Gastroesophageal sphincter (tissue), 4 donors: Measurements from ENCODE around the gene CCDC57. TPM values are rescaled to one million over a fixed set of nuclear protein-coding genes. Genes with fewer than 3 reads are reported as not detected.

Experiments used
- ATAC-seq: fragments of 150-250 bp; one replicate; pipeline ENCODE4 v1.9.1; 2016; ENCODE audit warnings: mild to moderate bottlenecking, moderate library complexity
- H3K27ac ChIP-seq, 4 donors: fragments of 200-600 bp; sonication (generic) in 3 of 4; 1 replicate in 3 of 4; 2 replicates in 1 of 4; pipeline ENCODE4 v1.5.1; 2016 to 2019
- H3K27me3 ChIP-seq: fragments of 200-600 bp; sonication (generic); one replicate; pipeline ENCODE4 v1.5.1; 2019
- H3K36me3 ChIP-seq, 2 donors: fragments of 200-600 bp; sonication (generic); one replicate each; pipeline ENCODE4 v1.5.1; 2019; ENCODE audit warnings: control low read depth in 1 of 2
- H3K4me1 ChIP-seq, 3 donors: fragments of 200-600 bp; sonication (generic); 1 replicate in 2 of 3; 2 replicates in 1 of 3; pipeline ENCODE4 v1.5.1; 2016 to 2019; ENCODE audit warnings: control low read depth in 2 of 3
- H3K4me3 ChIP-seq, 2 donors: fragments of 200-600 bp; sonication (generic); one replicate each; pipeline ENCODE4 v1.5.1; 2019; ENCODE audit warnings: mild to moderate bottlenecking in 1 of 2, moderate library complexity in 1 of 2
- H3K9me3 ChIP-seq, 3 donors: fragments of 200-600 bp; sonication (generic); one replicate each; pipeline ENCODE4 v1.5.1; 2017 to 2019; ENCODE audit warnings: control low read depth in 2 of 3
- CTCF ChIP-seq, 4 experiments: fragments of 200-600 bp in 2 of 4; fragments of 450-650 bp in 2 of 4; sonication (generic) in 1 of 4; IDR thresholded peaks; one replicate each; pipeline ENCODE4 v1.5.1; 2017 to 2019; ENCODE audit warnings: antibody characterized with exemption in 4 of 4, mild to moderate bottlenecking in 2 of 4, moderate library complexity in 2 of 4
- EP300 ChIP-seq: sonication (generic); formaldehyde crosslinking; IDR thresholded peaks from one replicate; pipeline ENCODE4 v1.6.1; 2017; ENCODE audit warnings: antibody characterized with exemption, mild to moderate bottlenecking
- POLR2A ChIP-seq, 2 donors: fragments of 450-650 bp; IDR thresholded peaks; one replicate each; pipeline ENCODE4 v1.6.1; 2017; ENCODE audit warnings: antibody characterized with exemption in 2 of 2, mild to moderate bottlenecking in 2 of 2, moderate library complexity in 1 of 2
- POLR2AphosphoS5 ChIP-seq: sonication (generic); formaldehyde crosslinking; IDR thresholded peaks from one replicate; pipeline ENCODE4 v1.6.1; 2017; ENCODE audit warnings: antibody characterized with exemption
- WGBS, 2 donors: methylation state at CpG; one replicate each; pipeline ENCODE4 v1.1.5; 2018; ENCODE audit warnings: low coverage in 1 of 2; 5-methylcytosine and 5-hydroxymethylcytosine counted together
- total RNA-seq, 4 donors: library from RNA; depleted of rRNA; stranded (reverse); fragments of >200 nt; gene quantifications; one replicate each; pipeline ENCODE4 v1.1.0, GENCODE V29; 2016

CCDC57 gene
- total RNA-seq, 4 donors from 2014 or later, result 6.5 to 28.2 (median 16.2) TPM

DNA sequence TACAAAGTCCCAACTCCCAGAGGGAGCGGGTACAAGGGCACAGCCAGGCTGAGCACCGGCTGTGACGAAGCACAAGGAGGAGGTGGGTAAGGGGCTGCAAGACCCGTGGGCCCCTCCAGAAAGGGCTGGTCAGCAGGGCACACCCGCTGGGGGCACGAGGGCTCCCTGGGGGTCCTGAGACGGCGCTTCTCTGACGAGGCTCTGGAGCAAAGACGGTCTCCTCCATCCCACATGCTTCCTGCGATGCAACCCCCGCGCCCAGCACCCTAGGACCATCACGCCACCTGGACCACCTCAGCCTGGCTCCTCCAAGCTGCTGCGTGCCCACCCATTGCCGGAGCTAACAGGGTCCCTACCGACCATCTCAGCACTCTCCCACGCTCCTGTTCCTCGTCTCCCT lies 8.7 kb downstream of the CCDC57 start:
- no peak overlapping the region for H3K27ac ChIP-seq
- ATAC-seq, result no peak
- H3K4me1 ChIP-seq, result peaks cover 0 to 20% (median 4%) of the 10 kb centered on the region in 3 donors
- no peaks in the 10 kb centered on the region for H3K27me3 ChIP-seq
- peaks cover 0 to 32% of the 10 kb centered on the region in 2 donors for H3K36me3 ChIP-seq
- H3K4me3 ChIP-seq, result no peak overlapping the region
- TF ChIP-seq POLR2A (IDR thresholded peaks at IDR 0.05) (no peak), CTCF (IDR thresholded peaks at IDR 0.05) (no peak), EP300 (no peak), POLR2AphosphoS5 (no peak)
- WGBS, 2 donors, result 100% methylated on average over 3 of the region's 19 CpGs
- H3K9me3 ChIP-seq, result no peaks in the 10 kb centered on the region

DNA sequence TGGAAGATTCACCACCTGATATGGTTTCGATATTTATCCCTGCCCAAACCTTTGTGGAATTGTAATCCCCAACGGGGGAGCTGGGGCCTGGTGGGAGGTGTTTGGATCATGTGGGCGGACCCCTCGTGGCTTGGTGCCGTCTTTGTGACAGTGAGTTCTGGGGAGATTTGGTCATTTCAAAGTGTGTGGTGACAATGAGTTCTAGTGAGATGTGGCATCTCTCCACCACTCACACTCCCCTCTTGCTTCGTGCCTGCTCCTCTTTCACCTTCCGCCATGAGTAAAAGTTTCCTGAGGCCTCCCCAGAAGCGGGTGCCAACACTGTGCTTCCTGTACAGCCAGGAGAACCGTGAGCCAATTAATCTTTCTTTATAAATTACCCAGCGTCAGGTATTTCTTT lies 9.7 kb downstream of the CCDC57 start:
- TF ChIP-seq POLR2A (IDR thresholded peaks at IDR 0.05) (no peak), CTCF (IDR thresholded peaks at IDR 0.05) (no peak), EP300 (no peak), POLR2AphosphoS5 (no peak)
- H3K4me3 ChIP-seq, result no peak overlapping the region
- H3K27me3 ChIP-seq, result no peaks in the 10 kb centered on the region
- 72 to 81% methylated on average over 5 to 10 of the region's 10 CpGs for WGBS, 2 donors
- peaks cover 0 to 20% (median 4%) of the 10 kb centered on the region in 3 donors for H3K4me1 ChIP-seq
- H3K9me3 ChIP-seq, result no peaks in the 10 kb centered on the region
- no peak overlapping the region for H3K27ac ChIP-seq
- no peak for ATAC-seq
- H3K36me3 ChIP-seq, result peaks cover 0 to 37% of the 10 kb centered on the region in 2 donors

DNA sequence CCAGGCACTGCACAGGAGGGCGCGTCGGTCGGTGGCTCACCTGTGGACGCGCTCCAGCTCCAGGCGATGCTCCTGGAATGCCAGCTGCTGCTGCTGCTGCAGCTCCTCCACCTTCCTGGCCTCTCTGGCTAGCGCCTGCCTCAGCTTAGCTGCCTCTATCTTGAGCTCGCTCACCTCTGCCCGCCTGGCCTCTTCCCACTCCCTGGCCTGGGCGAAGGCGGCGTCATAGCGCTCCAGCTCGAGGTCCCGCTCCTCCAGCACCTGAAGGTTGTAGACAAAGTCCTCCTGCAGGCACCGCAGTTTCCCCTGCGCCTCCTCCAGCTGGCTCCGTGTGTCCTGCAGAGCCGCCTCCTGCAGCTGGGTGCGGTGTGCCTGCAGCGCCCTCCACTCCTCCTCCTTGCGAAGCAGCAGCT lies 11.1 kb downstream of the CCDC57 start:
- no peak for TF ChIP-seq POLR2AphosphoS5
- no peak for TF ChIP-seq EP300
- TF ChIP-seq POLR2A (IDR thresholded peaks at IDR 0.05), result no peak
- TF ChIP-seq CTCF (IDR thresholded peaks at IDR 0.05), result no peak
- Histone ChIP-seq H3K9me3 (no peaks in the 10 kb centered on the region), H3K36me3 (peaks cover 0 to 47% of the 10 kb centered on the region in 2 donors), H3K27me3 (no peaks in the 10 kb centered on the region), H3K4me3 (no peak overlapping the region), H3K27ac (no peak overlapping the region), H3K4me1 (peaks cover 0 to 20% (median 4%) of the 10 kb centered on the region in 3 donors)
- no peak for ATAC-seq
- 96 to 100% methylated on average over 1 to 9 of the region's 23 CpGs for WGBS, 2 donors

DNA sequence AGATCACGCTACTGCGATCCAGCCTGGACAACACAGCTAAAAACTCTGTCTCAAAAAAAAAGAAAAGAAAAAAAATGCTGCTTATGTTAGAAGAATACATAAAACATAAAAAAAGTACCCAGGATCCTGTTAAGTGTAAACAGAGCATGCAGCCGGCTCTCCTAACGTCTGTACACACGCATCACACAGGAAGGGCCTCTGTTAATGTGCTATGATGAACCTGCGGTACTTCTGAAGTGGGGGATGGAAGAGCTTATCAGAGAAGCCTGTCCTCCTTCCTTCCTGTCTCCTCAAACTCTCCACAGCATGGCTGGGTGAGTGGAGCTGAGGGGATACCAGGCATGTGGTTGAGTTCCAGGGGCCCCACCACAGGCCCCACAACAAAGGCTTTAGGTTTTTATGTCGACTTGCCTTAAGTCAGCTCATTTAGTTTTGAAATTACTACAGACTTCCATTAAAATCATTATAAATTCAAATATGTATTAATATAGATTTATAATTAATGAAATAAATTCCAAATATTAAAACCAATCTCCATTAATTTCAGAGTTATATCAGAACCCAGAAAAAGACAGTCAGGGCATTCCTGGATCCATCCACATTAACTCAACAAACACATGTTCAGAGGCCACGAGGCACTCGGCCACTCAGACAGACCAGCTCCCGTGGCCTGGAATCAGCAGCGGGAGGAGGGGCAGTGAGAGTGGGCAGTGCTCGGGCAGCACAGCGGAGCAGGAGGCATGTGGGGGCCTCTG lies 11.7 kb downstream of the CCDC57 start:
- Histone ChIP-seq H3K27me3 (no peaks in the 10 kb centered on the region), H3K4me1 (peaks cover 0 to 14% (median 4%) of the 10 kb centered on the region in 3 donors)
- 87 to 97% methylated on average over 7 to 8 of the region's 13 CpGs for WGBS, 2 donors

More for the DNA sequence above, 11.7 kb downstream of the CCDC57 start:
- Histone ChIP-seq H3K9me3 (no peaks in the 10 kb centered on the region), H3K27ac (no peak overlapping the region), H3K4me3 (no peak overlapping the region), H3K36me3 (peaks cover 0 to 53% of the 10 kb centered on the region in 2 donors)
- ATAC-seq, result no peak
- no peak for TF ChIP-seq POLR2A (IDR thresholded peaks at IDR 0.05)
- no peak for TF ChIP-seq POLR2AphosphoS5
- TF ChIP-seq EP300, result no peak
- no peak for TF ChIP-seq CTCF (IDR thresholded peaks at IDR 0.05)
